SK-N-SH treated with all-trans-retinoic acid at 6 μM for 48 hours (cell line): ENCODE measurements around the gene TBRG1.

Experiments
- ARNTL ChIP-seq: fragments of 450-650 bp; formaldehyde crosslinking; IDR thresholded peaks from 2 replicates; pipeline ENCODE4 v1.5.0; 2020; ENCODE audit warnings: low read depth, mild to moderate bottlenecking, moderate library complexity, borderline replicate concordance
- CSDC2 ChIP-seq: fragments of 250-450 bp; sonication (Bioruptor Pico); IDR thresholded peaks from 2 replicates; pipeline ENCODE4 v1.5.0; 2020; ENCODE audit warnings: mild to moderate bottlenecking, moderate library complexity
- ISL1 ChIP-seq: fragments of 250-450 bp; sonication (Bioruptor Pico); IDR thresholded peaks from 2 replicates; pipeline ENCODE4 v2.1.2; 2022; ENCODE audit warnings: mild to moderate bottlenecking, moderate library complexity
- OSR1 ChIP-seq: fragments of 250-450 bp; sonication (Bioruptor Pico); IDR thresholded peaks from 2 replicates; pipeline ENCODE4 v1.8.0; 2022; ENCODE audit warnings: moderate library complexity, mild to moderate bottlenecking, inconsistent platforms
- RARB ChIP-seq: fragments of 250-450 bp; sonication (Bioruptor Pico); IDR thresholded peaks from 2 replicates; pipeline ENCODE4 v1.8.0; 2021; ENCODE audit warnings: mild to moderate bottlenecking, moderate library complexity
- ZNF8 ChIP-seq: fragments of 450-650 bp; formaldehyde crosslinking; IDR thresholded peaks from 2 replicates; pipeline ENCODE4 v1.5.0; 2020; ENCODE audit warnings: mild to moderate bottlenecking, moderate library complexity
- TF ChIP-seq, protein P1 (sequence below): fragments of 250-450 bp; sonication (Bioruptor Pico); IDR thresholded peaks from 2 replicates; pipeline ENCODE4 v1.8.0; 2020; ENCODE audit warnings: mild to moderate bottlenecking, moderate library complexity, borderline replicate concordance
- TF ChIP-seq, protein P2 (sequence below): fragments of 250-450 bp; sonication (Bioruptor Pico); IDR thresholded peaks from 2 replicates; pipeline ENCODE4 v1.8.0; 2021; ENCODE audit warnings: low read depth, mild to moderate bottlenecking, moderate library complexity, borderline replicate concordance
- TF ChIP-seq, protein P3 (sequence below): fragments of 250-450 bp; sonication (Bioruptor Pico); IDR thresholded peaks from 2 replicates; pipeline ENCODE4 v1.5.0; 2020; ENCODE audit warnings: mild to moderate bottlenecking, moderate library complexity

DNA sequence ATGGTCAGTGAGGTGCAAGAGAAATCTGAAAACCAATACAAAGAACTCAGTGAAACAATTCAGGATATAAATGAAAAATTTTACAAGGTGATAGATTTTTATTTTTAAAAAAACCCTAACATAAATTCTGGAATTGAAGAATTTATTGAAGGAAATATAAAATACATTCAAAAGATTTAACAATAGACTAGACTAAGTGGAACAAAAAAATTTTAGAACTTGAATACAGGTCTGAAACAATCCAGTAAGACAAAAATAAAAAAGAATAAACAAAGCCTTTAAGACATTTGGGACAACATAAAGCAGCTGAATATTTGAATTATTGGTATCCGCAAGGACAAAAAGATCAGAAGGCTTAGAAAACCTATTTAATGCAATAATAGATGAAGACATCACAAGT, 59.8 kb downstream of the TBRG1 start:
- TF ChIP-seq, protein P1, sequence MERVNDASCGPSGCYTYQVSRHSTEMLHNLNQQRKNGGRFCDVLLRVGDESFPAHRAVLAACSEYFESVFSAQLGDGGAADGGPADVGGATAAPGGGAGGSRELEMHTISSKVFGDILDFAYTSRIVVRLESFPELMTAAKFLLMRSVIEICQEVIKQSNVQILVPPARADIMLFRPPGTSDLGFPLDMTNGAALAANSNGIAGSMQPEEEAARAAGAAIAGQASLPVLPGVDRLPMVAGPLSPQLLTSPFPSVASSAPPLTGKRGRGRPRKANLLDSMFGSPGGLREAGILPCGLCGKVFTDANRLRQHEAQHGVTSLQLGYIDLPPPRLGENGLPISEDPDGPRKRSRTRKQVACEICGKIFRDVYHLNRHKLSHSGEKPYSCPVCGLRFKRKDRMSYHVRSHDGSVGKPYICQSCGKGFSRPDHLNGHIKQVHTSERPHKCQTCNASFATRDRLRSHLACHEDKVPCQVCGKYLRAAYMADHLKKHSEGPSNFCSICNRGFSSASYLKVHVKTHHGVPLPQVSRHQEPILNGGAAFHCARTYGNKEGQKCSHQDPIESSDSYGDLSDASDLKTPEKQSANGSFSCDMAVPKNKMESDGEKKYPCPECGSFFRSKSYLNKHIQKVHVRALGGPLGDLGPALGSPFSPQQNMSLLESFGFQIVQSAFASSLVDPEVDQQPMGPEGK = no peak
- TF ChIP-seq, protein P2, sequence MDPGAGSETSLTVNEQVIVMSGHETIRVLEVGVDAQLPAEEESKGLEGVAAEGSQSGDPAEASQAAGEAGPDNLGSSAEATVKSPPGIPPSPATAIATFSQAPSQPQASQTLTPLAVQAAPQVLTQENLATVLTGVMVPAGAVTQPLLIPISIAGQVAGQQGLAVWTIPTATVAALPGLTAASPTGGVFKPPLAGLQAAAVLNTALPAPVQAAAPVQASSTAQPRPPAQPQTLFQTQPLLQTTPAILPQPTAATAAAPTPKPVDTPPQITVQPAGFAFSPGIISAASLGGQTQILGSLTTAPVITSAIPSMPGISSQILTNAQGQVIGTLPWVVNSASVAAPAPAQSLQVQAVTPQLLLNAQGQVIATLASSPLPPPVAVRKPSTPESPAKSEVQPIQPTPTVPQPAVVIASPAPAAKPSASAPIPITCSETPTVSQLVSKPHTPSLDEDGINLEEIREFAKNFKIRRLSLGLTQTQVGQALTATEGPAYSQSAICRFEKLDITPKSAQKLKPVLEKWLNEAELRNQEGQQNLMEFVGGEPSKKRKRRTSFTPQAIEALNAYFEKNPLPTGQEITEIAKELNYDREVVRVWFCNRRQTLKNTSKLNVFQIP (CRISPR knock-in tag) = no peak
- TF ChIP-seq ZNF8 (CRISPR knock-in tag) (no peak), CSDC2 (CRISPR knock-in tag) (no peak), RARB (no peak), OSR1 (CRISPR knock-in tag) (no peak), ISL1 (CRISPR knock-in tag) (no peak), ARNTL (CRISPR knock-in tag) (no peak)
- TF ChIP-seq, protein P3, sequence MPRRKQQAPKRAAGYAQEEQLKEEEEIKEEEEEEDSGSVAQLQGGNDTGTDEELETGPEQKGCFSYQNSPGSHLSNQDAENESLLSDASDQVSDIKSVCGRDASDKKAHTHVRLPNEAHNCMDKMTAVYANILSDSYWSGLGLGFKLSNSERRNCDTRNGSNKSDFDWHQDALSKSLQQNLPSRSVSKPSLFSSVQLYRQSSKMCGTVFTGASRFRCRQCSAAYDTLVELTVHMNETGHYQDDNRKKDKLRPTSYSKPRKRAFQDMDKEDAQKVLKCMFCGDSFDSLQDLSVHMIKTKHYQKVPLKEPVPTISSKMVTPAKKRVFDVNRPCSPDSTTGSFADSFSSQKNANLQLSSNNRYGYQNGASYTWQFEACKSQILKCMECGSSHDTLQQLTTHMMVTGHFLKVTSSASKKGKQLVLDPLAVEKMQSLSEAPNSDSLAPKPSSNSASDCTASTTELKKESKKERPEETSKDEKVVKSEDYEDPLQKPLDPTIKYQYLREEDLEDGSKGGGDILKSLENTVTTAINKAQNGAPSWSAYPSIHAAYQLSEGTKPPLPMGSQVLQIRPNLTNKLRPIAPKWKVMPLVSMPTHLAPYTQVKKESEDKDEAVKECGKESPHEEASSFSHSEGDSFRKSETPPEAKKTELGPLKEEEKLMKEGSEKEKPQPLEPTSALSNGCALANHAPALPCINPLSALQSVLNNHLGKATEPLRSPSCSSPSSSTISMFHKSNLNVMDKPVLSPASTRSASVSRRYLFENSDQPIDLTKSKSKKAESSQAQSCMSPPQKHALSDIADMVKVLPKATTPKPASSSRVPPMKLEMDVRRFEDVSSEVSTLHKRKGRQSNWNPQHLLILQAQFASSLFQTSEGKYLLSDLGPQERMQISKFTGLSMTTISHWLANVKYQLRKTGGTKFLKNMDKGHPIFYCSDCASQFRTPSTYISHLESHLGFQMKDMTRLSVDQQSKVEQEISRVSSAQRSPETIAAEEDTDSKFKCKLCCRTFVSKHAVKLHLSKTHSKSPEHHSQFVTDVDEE = no peak
